ENCODE results near the gene LHPP. TPM values are rescaled to one million over a fixed set of nuclear protein-coding genes. Genes with fewer than 3 reads are reported as not detected.

Gene LHPP
- total and polyA plus RNA-seq, 10 of the 15 experiments (the other 5 are each of a cell fraction or from before 2014, with no cell fraction given), result 0.79 to 9.8 (median 6.7) TPM

- no peak overlapping the region for H3K4me2 ChIP-seq (ENCODE audit: control insufficient read depth, insufficient read depth)
- no peak overlapping the region for H3K27ac ChIP-seq (ENCODE audit: control insufficient read depth, insufficient read depth)
- no peak for FAIRE-seq
Measured at GRCh38 chr10:124532788-124533187, 71.2 kb downstream of the LHPP start.

More at GRCh38 chr10:124532788-124533187, 71.2 kb downstream of the LHPP start:
- Histone ChIP-seq H3K27me3 (replicated peaks in 1 of 2; ENCODE audit: control insufficient read depth in 2 of 2, insufficient read depth in 2 of 2, low read length in 1 of 2) (no peaks in the 10 kb centered on the region), H3K9me3 (replicated peaks; ENCODE audit: control insufficient read depth, insufficient read depth, low read length) (no peaks in the 10 kb centered on the region), H3K79me2 (ENCODE audit: control insufficient read depth, insufficient read depth, low read length) (no peaks in the 10 kb centered on the region), H4K20me1 (ENCODE audit: control insufficient read depth, insufficient read depth) (no peaks in the 10 kb centered on the region; the same call in 1 of the 2 replicates), H3K36me3 (ENCODE audit: control insufficient read depth in 2 of 2, insufficient read depth in 2 of 2, low read length in 1 of 2) (no peaks in the 10 kb centered on the region), H3K4me1 (ENCODE audit: control insufficient read depth, insufficient read depth, low read length) (peaks cover 4% of the 10 kb centered on the region; the same call in 1 of the 2 replicates), H3K4me3 (no peak overlapping the region), H2AFZ (ENCODE audit: control insufficient read depth, low read depth, low read length) (no peak overlapping the region), H3K9ac (ENCODE audit: control insufficient read depth, insufficient read depth, low read length) (no peak overlapping the region)
- ChIA-PET CTCF (interaction anchor here (0.9 to 15.4 kb wide), 7 partner anchors 27 to 301 kb away, joined by 3 to 149 read pairs (median 3); partner anchors contain the start of gene FAM53B), POLR2A (no interaction called here), RAD21 (ENCODE audit: unreplicated experiment) (interaction anchor here (0.7 to 1.5 kb wide), 4 partner anchors 72 to 504 kb away, joined by 3 to 5 read pairs (median 3); partner anchors contain the start of gene LHPP), SMC1A (ENCODE audit: uncharacterized antibody, unreplicated experiment) (interaction anchor here (0.6 to 1.4 kb wide), 5 partner anchors 208 to 459 kb away, joined by 3 to 7 read pairs (median 3); no protein-coding TSS in a partner anchor)
- ATAC-seq (no peak), DNase-seq (ENCODE audit: low read depth, low spot score) (no peak)
- no TSS peak for BruUV-seq (replicated peaks)
- in situ Hi-C loops (cut with MboI) (no loop called here), intact Hi-C loops (cut with micrococcal nuclease; ENCODE audit: unreplicated experiment) (no loop called here)
- TF ChIP-seq EGR1 (IDR thresholded peaks at IDR 0.05; ENCODE audit: borderline replicate concordance in 1 of 2, low read depth in 2 of 2, low read length in 2 of 2), result no peak
- TF ChIP-seq CTCF (IDR thresholded peaks at IDR 0.05 in 2 of 3, conservative IDR thresholded peaks at IDR 0.05 in 1 of 3; ENCODE audit: control insufficient read depth in 2 of 3, extremely low read depth in 1 of 3, insufficient read depth in 1 of 3, low read depth in 3 of 3, low read length in 3 of 3), result no peak
- TF ChIP-seq CBX5 (IDR thresholded peaks at IDR 0.05; ENCODE audit: low read depth), result no peak
- TF ChIP-seq PAX8 (IDR thresholded peaks at IDR 0.05), result no peak
- TF ChIP-seq ZNF592 (IDR thresholded peaks at IDR 0.05), result no peak
- no peak for TF ChIP-seq SRF (IDR thresholded peaks at IDR 0.05; ENCODE audit: low read depth in 2 of 2, low read length in 2 of 2)
- TF ChIP-seq PKNOX1 (IDR thresholded peaks at IDR 0.05), result no peak
- TF ChIP-seq, protein P1, sequence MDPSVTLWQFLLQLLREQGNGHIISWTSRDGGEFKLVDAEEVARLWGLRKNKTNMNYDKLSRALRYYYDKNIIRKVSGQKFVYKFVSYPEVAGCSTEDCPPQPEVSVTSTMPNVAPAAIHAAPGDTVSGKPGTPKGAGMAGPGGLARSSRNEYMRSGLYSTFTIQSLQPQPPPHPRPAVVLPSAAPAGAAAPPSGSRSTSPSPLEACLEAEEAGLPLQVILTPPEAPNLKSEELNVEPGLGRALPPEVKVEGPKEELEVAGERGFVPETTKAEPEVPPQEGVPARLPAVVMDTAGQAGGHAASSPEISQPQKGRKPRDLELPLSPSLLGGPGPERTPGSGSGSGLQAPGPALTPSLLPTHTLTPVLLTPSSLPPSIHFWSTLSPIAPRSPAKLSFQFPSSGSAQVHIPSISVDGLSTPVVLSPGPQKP (IDR thresholded peaks at IDR 0.05; ENCODE audit: low read depth, low read length), result no peak
- WGBS (ENCODE audit: insufficient coverage, insufficient replicate concordance, low lambda C conversion rate, missing lambda C conversion rate), result 44% methylated on average over 3 of the region's 3 CpGs
